AG04450 (cell line): ENCODE data around the gene FAM210A. TPM values are rescaled to one million over a fixed set of nuclear protein-coding genes. Genes with fewer than 3 reads are reported as not detected.
"Not testable (repeated sequence)": the region's sequence is repeated elsewhere in the genome, so short reads cannot be mapped to it uniquely, and the experiment has no call there.

ENCODE experiments used
- CTCF ChIA-PET: fragments of 300-600, 350-600 bp; formaldehyde crosslinking; extraction: SDS; loops from one replicate; lab custom pipeline; 2022; ENCODE audit warnings: antibody characterized with exemption, inconsistent platforms; lab: Charles Lee
- POLR2A ChIA-PET: fragments of 350-600 bp; formaldehyde crosslinking; extraction: SDS; loops from one replicate; lab custom pipeline; 2021; ENCODE audit warnings: antibody characterized with exemption, inconsistent platforms; lab: Yijun Ruan, JAX
- DNase-seq: peaks from one replicate; pipeline ENCODE4 v3.0.0-alpha.2; 2011; ENCODE audit warnings: low read depth, low spot score
- H3K27ac ChIP-seq: one replicate; pipeline ENCODE4 v1.5.1; 2012; ENCODE audit warnings: low read depth, low read length, control low read depth
- H3K27me3 ChIP-seq: one replicate; pipeline ENCODE4 v1.6.0; 2012; ENCODE audit warnings: low read length; ENCODE audit not compliant: control insufficient read depth, insufficient read depth
- H3K4me3 ChIP-seq: 2 replicates; pipeline ENCODE4 v1.5.1; 2011; ENCODE audit warnings: mild to moderate bottlenecking, low read depth, low read length, control low read depth
- H3K9me3 ChIP-seq: 2 replicates; pipeline ENCODE4 v1.5.1; 2012; ENCODE audit warnings: low read length; ENCODE audit not compliant: control insufficient read depth, insufficient read depth
- polyA plus RNA-seq: library from polyadenylated mRNA; depleted of rRNA; stranded (reverse); fragments of >200 nt; gene quantifications from 2 replicates; pipeline ENCODE4 v1.2.3, GENCODE V29; 2011
- TF ChIP-seq, protein P1 (sequence below): IDR thresholded peaks from 2 replicates; pipeline ENCODE4 v1.5.1; 2011; ENCODE audit warnings: low read depth, low read length, control low read depth, inconsistent platforms

Gene FAM210A
- polyA plus RNA-seq, 1 experiment, result 12.9 TPM

DNA sequence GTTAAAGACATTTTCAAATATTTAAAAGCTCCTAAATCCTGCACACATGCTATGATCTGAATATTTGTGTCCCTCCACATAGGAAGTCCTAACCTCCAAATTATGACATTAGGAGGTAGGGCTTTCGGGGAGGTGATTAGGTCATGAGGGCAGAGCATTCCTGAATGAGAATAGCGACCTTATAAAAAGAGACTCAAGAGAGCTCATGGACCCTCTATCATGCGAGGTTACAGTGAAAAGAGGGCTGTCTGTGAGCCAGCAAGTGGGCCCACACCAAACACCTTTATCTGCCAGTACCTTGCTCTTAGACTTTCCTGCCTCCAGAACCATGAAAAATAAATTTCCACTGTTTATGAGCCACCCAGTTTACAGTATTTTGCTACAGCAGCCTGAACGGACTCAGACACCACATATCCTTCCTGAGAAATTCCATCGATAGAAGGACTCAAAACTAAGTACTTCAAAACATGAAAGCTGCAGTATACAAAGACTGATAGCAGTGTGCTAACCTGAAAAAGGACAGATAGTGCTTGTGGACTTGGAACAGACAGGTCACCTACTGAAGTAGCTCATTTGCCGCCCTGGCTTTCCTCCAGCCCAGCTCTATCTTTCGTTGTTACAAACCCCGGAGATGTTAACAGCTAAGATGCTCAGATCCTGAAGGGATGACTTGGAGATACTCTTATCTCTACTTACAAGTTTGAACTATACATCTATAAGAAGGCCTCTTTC lies 13.8 kb downstream of the FAM210A start:
- no peak for DNase-seq
- TF ChIP-seq, protein P1, sequence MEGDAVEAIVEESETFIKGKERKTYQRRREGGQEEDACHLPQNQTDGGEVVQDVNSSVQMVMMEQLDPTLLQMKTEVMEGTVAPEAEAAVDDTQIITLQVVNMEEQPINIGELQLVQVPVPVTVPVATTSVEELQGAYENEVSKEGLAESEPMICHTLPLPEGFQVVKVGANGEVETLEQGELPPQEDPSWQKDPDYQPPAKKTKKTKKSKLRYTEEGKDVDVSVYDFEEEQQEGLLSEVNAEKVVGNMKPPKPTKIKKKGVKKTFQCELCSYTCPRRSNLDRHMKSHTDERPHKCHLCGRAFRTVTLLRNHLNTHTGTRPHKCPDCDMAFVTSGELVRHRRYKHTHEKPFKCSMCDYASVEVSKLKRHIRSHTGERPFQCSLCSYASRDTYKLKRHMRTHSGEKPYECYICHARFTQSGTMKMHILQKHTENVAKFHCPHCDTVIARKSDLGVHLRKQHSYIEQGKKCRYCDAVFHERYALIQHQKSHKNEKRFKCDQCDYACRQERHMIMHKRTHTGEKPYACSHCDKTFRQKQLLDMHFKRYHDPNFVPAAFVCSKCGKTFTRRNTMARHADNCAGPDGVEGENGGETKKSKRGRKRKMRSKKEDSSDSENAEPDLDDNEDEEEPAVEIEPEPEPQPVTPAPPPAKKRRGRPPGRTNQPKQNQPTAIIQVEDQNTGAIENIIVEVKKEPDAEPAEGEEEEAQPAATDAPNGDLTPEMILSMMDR, result no peak
- no peak overlapping the region for H3K27ac ChIP-seq
- ChIA-PET POLR2A (no interaction called here), CTCF (no interaction called here)
- no peaks in the 10 kb centered on the region for H3K27me3 ChIP-seq
- H3K4me3 ChIP-seq, result no peak overlapping the region
- H3K9me3 ChIP-seq, result no peaks in the 10 kb centered on the region

DNA sequence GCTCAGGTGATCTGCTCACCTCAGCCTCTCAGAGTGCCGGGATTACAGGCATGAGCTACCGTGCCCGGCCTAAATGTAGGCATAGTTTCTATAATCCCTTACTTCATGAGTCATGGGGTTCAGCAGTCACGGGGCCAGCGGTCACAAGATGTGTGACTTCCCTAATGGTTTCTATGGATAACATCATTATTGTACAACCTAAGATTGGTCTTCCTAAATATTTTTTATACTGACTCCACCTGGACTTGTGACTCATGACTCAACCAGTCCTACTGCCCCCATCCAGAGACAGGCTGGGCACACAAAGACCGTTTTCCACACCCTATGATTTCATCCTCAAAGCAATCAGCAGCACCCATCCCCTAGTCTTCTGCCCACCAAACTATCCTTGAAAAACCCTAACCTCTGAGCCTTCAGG lies 15.9 kb downstream of the FAM210A start:
- TF ChIP-seq, protein P1, result no peak
- no peak overlapping the region for H3K27ac ChIP-seq
- no peaks in the 10 kb centered on the region for H3K9me3 ChIP-seq
- CTCF ChIA-PET, result no interaction called here
- POLR2A ChIA-PET, result no interaction called here
- no peaks in the 10 kb centered on the region for H3K27me3 ChIP-seq
- DNase-seq, result no peak
- H3K4me3 ChIP-seq, result no peak overlapping the region

DNA sequence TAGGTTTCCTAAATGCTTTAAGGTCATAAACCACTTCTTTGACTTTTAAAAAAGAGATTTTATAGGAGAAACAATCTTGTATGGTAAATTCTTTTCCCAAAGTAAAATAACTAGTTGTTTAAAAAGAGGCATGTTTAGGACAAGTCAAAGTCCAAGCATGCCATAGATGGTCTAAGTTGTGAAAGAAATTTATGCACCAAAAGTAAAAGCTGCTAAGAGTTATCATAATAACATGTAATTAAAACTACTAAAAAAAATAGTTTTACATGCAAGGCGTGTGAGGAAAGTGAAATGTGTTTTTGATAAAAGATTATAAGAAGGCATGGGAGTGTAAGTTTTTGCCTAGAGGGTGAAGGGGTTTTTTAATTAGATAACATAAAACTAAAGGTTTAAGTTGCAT lies 22.5 kb downstream of the FAM210A start:
- Histone ChIP-seq H3K27ac (no peak overlapping the region), H3K4me3 (no peak overlapping the region), H3K27me3 (no peaks in the 10 kb centered on the region), H3K9me3 (peaks cover 8% of the 10 kb centered on the region)
- ChIA-PET POLR2A (no interaction called here), CTCF (no interaction called here)
- no peak for DNase-seq
- TF ChIP-seq, protein P1, result no peak

DNA sequence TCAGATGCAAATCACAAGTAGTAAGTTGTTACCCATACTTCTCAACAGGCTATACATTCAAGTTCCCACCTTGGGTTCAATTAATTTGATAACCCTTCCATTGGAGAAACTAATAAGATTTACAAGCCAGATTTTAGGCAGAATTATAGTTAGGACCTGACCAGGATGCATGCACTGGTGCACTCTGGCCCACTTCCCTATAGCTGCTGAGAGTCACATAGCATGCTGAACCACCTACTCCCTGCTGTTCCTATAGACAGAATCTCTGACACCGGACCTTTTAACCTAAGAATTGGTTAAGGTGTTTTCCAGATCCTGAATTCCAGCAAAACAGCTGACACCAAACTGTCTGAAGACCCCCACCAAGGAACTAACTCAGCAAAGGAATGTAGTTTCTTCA lies 26.2 kb downstream of the FAM210A start:
- TF ChIP-seq, protein P1, result no peak
- Histone ChIP-seq H3K9me3 (peaks cover 8% of the 10 kb centered on the region), H3K4me3 (no peak overlapping the region), H3K27ac (no peak overlapping the region), H3K27me3 (no peaks in the 10 kb centered on the region)
- POLR2A ChIA-PET, result no interaction called here
- DNase-seq, result no peak
- CTCF ChIA-PET, result no interaction called here

DNA sequence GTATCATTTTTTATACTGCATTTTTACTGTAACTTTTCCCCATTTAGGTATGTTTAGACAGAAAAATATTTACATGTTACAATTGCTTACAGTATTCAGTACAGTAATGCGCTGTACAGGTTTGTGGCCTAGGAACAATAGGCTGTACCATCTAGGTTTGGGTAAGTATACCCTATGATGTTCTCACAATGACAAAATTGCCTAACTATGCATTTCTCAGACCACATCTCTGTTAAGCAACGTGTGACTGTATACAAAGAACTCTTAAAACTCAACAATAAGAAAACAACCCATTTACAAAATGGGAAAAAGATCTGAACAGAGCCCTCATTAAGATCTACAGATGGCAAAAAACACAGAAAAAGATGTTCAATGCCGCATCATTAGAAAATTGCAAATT lies 29.4 kb downstream of the FAM210A start:
- Histone ChIP-seq H3K27me3 (no peaks in the 10 kb centered on the region), H3K4me3 (no peak overlapping the region), H3K9me3 (peaks cover 3% of the 10 kb centered on the region), H3K27ac (no peak overlapping the region)
- TF ChIP-seq, protein P1, result no peak
- CTCF ChIA-PET, result no interaction called here
- no peak for DNase-seq
- POLR2A ChIA-PET, result no interaction called here

DNA sequence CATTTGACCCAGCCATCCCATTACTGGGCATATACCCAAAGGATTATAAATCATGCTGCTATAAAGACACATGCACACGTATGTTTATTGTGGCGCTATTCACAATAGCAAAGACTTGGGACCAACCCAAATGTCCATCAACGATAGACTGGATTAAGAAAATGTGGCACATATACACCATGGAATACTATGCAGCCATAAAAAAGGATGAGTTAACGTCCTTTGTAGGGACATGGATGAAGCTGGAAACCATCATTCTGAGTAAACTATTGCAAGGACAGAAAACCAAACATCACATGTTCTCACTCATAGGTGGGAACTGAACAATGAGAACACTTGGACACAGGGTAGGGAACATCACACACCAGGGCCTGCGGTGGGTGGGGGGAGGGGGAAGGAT lies 31.0 kb downstream of the FAM210A start:
- H3K9me3 ChIP-seq, POLR2A ChIA-PET, H3K27ac ChIP-seq, CTCF ChIA-PET, DNase-seq, H3K27me3 ChIP-seq, H3K4me3 ChIP-seq: not testable (repeated sequence)

DNA sequence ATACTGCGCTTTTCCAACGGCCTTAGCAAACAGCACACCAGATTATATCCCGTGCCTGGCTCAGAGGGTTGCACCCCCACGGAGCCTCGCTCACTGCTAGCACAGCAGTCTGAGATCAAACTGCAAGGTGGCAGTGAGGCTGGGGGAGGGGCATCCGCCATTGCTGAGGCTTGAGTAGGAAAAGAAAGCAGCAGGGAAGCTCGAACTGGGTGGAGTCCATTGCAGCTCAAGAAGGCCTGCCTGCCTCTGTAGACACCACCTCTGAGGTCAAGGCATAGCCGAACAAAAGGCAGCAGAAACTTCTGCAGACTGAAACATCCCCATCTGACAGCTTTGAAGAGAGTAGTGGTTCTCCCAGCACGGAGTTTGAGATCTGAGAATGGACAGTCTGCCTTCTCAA lies 36.3 kb downstream of the FAM210A start:
- POLR2A ChIA-PET, H3K4me3 ChIP-seq, H3K27ac ChIP-seq, H3K27me3 ChIP-seq, H3K9me3 ChIP-seq, DNase-seq: not testable (repeated sequence)
- CTCF ChIA-PET, result interaction anchor here (1.2 kb wide), 1 partner anchor 9 kb away, joined by 3 read pairs; no protein-coding TSS in a partner anchor
